Activated naive CD4-positive, alpha-beta T cell (primary cell): Measurements from ENCODE around the gene BPI.
"Not testable (repeated sequence)": the region's sequence is repeated elsewhere in the genome, so short reads cannot be mapped to it uniquely, and the experiment has no call there.

Source experiments
- DNase-seq, 4 experiments: peaks; one replicate each; lab custom pipeline; 2025; lab: John Stamatoyannopoulos, UW

The BPI gene

DNA sequence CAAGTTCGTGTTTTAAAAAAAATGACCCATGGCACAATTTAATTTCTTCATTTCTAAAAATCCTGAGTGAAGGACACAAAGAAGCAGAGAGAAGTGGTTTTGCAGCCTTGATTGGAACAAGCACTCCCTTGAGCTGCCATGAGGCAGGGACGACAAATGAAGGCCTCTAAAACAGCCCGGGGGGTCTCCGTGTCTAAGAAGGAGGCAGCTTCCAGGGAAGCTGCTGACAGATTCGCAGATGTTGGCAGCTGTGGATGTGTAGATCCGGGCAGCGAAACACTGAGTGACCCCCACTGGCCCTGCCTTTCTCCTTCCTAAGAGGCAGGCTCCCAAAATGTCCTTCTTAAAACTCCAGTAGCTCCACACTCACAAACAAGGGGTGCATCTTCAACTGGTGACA is 32.8 kb downstream of the BPI start:
- DNase-seq = no peak

GRCh38 chr20:38337561-38338140 is 33.7 kb downstream of the BPI start:
- no peak for DNase-seq

- DNase-seq = no peak
These were observed 35.0 kb downstream of the BPI start for GRCh38 chr20:38338849-38339520.

GRCh38 chr20:38339521-38339896 is 35.6 kb downstream of the BPI start:
- not testable (repeated sequence) for DNase-seq

DNA sequence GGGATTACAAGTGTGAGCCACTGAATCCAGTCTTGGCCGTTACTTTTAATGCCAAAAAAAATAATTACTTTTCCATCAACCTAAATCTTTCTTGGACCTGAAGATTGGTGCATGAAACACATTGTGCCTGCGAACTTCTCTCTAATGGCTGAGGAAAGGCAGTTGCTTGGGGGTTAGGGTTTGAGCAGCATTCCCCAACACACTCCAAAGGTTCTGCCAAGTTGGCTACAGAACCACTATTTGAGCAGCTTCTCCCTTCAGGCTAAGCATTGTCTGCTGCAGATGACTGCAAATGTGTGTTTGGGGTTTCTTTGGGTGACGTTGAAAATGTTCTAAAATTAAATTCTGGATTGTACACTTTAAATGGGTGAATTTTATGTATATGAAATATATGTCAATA is 36.0 kb downstream of the BPI start:
- no peak for DNase-seq

DNA sequence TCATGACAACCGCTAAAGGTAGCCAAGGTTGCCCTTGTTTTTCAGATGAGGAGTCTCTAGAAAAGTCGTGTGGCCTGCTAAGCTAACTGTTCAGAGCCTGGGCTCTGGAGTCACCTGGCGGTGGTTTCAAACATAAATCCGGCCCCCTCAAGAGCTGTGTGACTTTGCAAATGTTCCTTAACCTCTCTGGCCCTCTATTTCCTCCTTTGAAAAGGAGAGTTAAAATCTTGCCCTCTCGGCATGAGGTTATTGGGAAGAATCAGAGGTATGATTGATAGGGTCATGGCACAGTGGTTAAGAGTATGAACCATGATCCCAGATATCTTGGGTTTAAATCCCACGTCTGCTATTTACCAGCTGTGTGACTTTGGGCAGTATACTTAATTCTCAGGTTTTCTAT is 36.7 kb downstream of the BPI start:
- DNase-seq = no peak

GRCh38 chr20:38342216-38342615 is 38.3 kb downstream of the BPI start:
- DNase-seq = no peak

DNA sequence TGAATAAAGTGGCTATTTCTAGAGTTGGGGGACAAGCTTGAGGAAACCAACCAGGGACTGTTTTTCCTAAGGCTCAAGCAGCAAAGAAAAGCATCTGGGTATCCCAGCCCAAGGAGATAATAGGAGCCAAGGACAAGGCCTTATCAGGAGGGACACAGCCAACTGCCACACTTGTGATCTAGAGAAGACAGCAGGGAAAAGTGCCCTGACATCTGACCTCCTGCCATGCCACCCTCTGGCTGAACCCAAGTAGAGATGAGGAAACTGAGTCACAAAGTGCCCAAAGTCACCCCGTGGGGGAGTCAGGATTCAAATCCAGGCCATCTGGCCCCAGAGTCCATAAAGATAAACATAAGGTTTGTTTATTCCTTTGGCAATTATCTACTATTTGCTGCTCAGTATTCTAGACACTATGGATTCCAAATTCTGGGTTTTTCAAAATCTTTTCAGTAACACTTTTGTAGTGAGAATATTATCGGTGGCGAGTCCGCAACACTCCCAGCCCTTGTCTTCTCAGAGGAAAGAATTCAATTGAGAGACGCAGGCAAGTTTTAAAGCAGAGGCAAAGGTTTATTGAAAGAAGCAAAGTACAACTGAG is 38.9 kb downstream of the BPI start:
- no peak for DNase-seq

DNA sequence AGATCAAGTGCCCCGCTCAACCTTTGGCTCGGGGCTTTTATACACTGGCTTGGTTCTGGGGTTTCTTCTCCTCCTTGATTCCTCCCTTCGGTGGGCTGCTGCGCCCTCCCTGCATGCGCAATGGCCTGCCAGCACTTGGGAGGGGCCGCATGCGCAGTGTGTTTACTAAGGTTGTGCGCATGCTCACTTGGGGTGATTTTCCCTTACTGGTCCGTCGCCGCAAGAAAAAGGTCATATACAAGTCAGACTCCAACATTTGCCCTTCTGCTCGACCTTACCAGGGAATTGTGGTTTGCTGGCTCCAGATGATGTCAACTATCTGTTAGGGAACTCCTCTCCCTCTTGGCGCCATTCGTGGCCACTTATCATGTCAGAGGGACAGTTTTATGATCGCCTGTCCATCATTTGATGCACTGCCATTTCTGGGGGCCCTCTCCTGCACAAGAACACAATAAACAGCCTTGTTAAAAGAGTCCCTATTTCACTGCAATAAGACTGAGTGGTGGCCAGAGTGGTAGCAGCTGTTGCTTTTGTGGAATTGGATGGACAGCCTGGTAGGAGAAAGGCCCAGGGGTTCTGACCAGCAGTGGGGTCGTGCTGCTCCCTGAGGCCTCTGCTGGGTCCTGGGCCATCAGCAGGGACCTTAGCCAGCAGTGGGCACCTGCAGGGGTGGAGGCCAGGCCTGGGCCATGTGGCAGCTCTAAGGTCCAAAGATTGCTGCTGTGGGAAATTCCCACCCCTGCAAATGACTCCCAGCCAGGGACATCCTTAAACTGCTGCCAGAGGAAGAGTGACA is 39.6 kb downstream of the BPI start:
- DNase-seq = no peak

GRCh38 chr20:38344107-38344701 is 40.2 kb downstream of the BPI start:
- DNase-seq = no peak

DNA sequence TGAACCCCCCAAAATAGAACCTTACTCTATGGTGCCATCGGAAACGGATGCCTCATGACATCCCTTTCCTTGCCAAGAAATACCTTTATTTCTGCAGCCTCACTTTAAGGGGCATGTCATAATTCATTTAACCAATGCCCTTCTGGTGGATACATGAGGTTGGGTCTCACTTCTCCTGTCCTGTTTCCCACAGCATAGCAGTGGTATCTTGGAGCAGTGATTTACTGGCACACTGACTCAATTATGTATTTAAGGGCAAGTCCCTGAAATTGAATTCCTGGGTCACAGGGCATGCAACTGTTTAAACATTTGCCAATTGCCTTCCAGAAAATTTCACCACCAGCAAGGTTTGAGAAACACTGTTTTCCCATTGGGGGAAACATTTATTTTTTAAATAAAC is 41.7 kb downstream of the BPI start:
- DNase-seq = no peak

- DNase-seq = no peak
These were observed 42.3 kb downstream of the BPI start, which contains the start of gene LBP for GRCh38 chr20:38346247-38346651. LBP (plus strand) TSS chr20:38346482; CDS start chr20:38346517, 35 bp downstream.

DNA sequence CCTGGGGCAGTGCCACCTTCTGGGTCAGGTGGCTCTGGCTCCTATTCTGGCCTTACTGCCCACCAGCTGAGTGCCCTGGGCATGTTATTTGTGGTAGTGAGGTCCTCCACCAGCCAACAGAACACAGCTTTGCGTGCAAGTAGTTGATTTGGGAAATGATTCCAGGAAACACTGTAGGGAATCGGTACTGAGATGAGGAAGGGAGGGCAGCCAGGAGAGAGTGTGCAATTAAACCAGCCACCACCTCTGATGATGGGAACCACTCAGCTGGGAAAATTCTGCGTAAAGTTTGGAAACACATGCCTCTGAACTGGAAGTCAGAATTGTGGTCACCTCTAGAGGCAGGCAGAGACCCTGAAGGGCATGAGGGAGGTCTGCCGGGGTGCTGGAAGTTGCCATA is 42.8 kb downstream of the BPI start:
- DNase-seq = no peak

GRCh38 chr20:38349856-38350255 is 45.9 kb downstream of the BPI start:
- DNase-seq = no peak

DNA sequence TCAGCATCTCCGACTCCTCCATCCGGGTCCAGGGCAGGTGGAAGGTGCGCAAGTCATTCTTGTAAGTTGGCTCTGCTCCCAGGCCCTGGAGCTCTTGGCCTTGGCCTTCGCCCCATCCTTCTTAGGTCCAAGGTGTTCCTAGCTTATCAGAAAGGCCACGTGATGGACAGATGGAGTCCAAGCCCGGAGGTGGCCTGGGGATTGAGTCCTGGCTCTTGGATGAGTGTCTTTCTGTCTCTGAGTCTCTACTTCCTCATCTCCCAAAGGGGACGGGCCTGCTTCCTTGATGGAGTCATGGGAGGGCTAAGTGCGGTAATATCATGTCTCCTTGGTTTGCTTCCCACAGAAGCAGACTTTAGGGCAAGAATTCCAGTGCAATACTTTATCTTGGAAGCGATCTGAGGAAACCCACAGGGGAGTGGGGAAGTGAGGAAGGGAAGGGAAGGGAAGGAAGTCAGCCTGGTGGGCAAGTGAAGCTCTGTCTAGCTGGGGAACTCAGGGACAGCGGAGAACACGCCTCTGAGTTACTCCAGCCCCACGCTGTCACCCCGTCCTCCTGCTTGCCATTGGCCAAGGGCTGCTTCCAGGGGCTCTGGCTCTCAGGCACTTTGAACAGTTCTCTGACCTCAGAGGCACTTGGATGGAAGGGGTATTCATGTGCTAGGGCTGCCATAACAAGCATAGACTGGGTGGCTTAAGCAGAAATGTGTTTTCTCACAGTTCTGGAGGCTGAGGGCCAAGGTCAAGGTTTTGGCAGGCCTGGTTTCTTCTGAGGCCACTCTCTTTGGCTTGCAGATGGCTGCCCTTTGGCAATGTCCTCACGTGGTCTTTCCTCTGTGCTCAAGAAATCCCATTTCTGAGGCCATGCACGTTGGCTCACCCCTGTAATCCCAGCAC is 47.2 kb downstream of the BPI start:
- no peak for DNase-seq

DNA sequence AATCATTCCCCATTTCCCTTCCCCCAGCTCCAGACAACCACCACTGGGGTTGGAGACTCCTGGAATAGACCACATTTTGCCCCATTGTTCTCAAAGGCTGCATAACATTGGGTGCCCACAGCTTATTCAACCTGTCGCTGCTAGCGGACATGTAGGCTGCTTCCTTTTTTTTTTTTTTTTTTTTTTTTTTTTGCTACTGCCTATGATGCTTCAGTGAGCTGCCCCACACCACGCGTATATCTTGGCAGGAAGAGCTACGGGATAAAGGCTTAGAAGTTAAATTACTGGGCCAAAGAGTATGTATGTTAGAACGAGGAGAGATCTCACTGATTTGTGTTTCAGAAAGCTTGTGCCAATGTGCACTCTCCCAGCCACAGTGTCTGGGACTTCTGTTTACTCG is 49.4 kb downstream of the BPI start:
- DNase-seq = no peak

DNA sequence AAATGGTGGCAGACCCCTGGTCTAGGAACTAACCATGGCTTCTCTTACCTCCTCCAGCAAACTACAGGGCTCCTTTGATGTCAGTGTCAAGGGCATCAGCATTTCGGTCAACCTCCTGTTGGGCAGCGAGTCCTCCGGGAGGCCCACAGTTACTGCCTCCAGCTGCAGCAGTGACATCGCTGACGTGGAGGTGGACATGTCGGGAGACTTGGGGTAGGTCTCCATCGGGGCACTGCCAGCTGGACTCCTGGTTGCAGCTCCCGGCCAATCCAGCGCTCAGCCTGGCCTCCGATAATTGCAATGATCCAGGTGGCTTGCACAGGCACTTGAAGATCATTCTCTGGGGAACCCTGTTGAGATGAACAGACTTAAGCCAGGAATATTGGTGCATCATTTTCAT is 50.3 kb downstream of the BPI start:
- no peak for DNase-seq

GRCh38 chr20:38355161-38356012 is 51.4 kb downstream of the BPI start:
- no peak for DNase-seq

GRCh38 chr20:38357653-38358207 is 53.8 kb downstream of the BPI start:
- DNase-seq = no peak

- no peak for DNase-seq
These were observed 54.6 kb downstream of the BPI start for GRCh38 chr20:38358556-38358955.
